ENCODE measurements around the gene MGAM2.

DNA sequence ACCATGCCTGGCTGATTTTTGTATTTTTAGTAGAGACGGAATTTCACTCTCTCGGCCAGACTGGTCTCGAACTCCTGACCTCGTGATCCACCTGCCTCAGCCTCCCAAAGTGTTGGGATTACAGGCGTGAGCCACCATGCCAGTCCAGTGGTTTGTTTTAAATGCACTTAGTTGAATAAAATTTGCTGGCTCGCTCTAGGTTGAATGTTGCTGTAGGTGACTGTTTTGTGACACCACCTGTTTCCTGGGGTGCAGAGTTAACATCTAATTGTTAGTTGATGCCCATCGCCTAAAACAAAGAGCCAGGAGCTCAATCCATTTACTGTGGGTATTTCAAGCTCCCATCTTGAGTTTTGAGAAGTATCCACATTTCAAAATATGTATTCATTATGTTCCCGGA lies 31.2 kb downstream of the MGAM2 start:
- TF ChIP-seq, protein P1, sequence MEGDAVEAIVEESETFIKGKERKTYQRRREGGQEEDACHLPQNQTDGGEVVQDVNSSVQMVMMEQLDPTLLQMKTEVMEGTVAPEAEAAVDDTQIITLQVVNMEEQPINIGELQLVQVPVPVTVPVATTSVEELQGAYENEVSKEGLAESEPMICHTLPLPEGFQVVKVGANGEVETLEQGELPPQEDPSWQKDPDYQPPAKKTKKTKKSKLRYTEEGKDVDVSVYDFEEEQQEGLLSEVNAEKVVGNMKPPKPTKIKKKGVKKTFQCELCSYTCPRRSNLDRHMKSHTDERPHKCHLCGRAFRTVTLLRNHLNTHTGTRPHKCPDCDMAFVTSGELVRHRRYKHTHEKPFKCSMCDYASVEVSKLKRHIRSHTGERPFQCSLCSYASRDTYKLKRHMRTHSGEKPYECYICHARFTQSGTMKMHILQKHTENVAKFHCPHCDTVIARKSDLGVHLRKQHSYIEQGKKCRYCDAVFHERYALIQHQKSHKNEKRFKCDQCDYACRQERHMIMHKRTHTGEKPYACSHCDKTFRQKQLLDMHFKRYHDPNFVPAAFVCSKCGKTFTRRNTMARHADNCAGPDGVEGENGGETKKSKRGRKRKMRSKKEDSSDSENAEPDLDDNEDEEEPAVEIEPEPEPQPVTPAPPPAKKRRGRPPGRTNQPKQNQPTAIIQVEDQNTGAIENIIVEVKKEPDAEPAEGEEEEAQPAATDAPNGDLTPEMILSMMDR (IDR thresholded peaks at IDR 0.05), result no peak
- TF ChIP-seq ZFX (IDR thresholded peaks at IDR 0.05; ENCODE audit: borderline replicate concordance), result no peak

Data from 22Rv1 (cell line).